ENCODE results near the gene PON2. TPM values are rescaled to one million over a fixed set of nuclear protein-coding genes. Genes with fewer than 3 reads are reported as not detected.

PON2 gene
- total and polyA plus RNA-seq, 8 donors = 10.5 to 48.3 (median 20.9) TPM

DNA sequence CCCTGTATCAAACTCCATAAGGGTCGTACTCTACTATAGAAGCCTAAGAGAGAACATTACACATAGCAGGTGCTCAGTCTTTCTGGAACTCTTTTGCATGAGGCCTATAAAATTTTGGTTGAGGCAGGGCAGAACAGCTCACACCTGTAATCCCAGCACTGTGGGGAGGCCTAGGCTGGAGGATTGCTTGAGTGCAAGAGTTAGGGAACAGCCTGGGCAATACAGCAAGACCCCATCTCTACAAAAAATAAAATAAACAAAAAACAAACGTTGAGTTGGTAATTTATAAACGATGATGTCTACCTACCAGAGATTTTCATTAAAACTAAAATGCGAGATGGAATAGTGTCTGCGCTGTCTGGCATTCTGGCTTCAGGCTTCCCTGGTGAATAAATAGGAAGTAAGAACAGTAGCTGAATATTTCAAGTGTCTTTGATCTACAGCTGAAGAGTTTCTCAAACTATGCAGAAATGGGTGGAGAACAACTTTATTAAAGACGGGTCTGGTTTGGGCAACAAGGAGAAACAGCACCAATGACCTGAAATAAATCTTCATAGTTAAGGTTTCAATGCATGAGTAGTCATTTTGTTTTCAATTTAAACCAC lies 774 bp downstream of the PON2 start:
- FAIRE-seq = no peak
- Histone ChIP-seq H3K36me3 (no peaks in the 10 kb centered on the region), H3K27ac (peak overlapping the region; percentile 70 to 90 (median 88)), H3K27me3 (no peaks in the 10 kb centered on the region), H3K9me3 (no peaks in the 10 kb centered on the region), H3K4me3 (peak overlapping the region; percentile 57 to 69 (median 62)), H3K4me1 (no peaks in the 10 kb centered on the region)
- no peak for TF ChIP-seq CTCF (IDR thresholded peaks at IDR 0.05)
- DNase-seq = no peak
- WGBS, 2 donors = 38 to 51% methylated on average over 6 of the region's 6 CpGs
- peak; percentile 3 to 9 (median 4) for ATAC-seq
- intact Hi-C loops (cut with DNase I) = no loop called here

DNA sequence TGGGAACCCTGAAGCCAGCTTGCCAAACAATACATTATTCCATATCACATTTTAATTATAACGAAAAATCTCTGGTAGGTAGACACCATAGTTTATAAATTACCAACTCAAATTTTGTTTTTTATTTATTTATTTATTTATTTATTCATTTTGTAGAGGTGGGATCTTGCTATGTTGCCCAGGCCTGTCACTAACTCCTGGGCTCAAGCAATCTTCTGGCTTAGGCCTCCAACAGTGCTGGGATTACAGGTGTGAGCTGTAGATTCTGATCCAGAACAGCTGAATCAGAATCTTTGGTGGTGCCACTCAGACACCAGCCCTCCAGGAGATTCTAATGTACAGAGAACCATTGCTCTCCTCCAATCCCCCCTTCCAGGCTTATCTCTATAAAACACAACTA lies 1.7 kb downstream of the PON2 start:
- Histone ChIP-seq H3K27me3 (no peaks in the 10 kb centered on the region), H3K9me3 (no peaks in the 10 kb centered on the region), H3K4me1 (no peaks in the 10 kb centered on the region), H3K4me3 (no peak overlapping the region), H3K27ac (no peak overlapping the region), H3K36me3 (no peaks in the 10 kb centered on the region)
- intact Hi-C loops (cut with DNase I) = no loop called here
- TF ChIP-seq CTCF (IDR thresholded peaks at IDR 0.05) = no peak
- ATAC-seq = no peak
- no peak for FAIRE-seq
- no peak for DNase-seq
- WGBS, 2 donors = 87 to 90% methylated on average over 1 of the region's 1 CpG

- ATAC-seq (no peak), FAIRE-seq (no peak), DNase-seq (no peak)
- intact Hi-C loops (cut with DNase I) = no loop called here
- H3K27me3 ChIP-seq = no peaks in the 10 kb centered on the region
- H3K4me1 ChIP-seq = no peaks in the 10 kb centered on the region
- H3K27ac ChIP-seq = no peak overlapping the region
- WGBS, 2 donors = 85 to 94% methylated on average over 2 of the region's 2 CpGs
- H3K36me3 ChIP-seq = no peaks in the 10 kb centered on the region
- no peak overlapping the region for H3K4me3 ChIP-seq
- no peaks in the 10 kb centered on the region for H3K9me3 ChIP-seq
- TF ChIP-seq CTCF (IDR thresholded peaks at IDR 0.05) = no peak
These were observed 2.2 kb downstream of the PON2 start for GRCh38 chr7:95432606-95433005.

GRCh38 chr7:95430864-95431263 lies 4.0 kb downstream of the PON2 start:
- intact Hi-C loops (cut with DNase I) = no loop called here

More at GRCh38 chr7:95430864-95431263, 4.0 kb downstream of the PON2 start:
- no peak for ATAC-seq
- H3K9me3 ChIP-seq = no peaks in the 10 kb centered on the region
- no peak overlapping the region for H3K27ac ChIP-seq
- no peak for DNase-seq
- FAIRE-seq = no peak
- 94 to 100% methylated on average over 2 of the region's 2 CpGs for WGBS, 2 donors
- no peaks in the 10 kb centered on the region for H3K36me3 ChIP-seq
- TF ChIP-seq CTCF (IDR thresholded peaks at IDR 0.05) = no peak
- no peaks in the 10 kb centered on the region for H3K4me1 ChIP-seq
- no peak overlapping the region for H3K4me3 ChIP-seq
- H3K27me3 ChIP-seq = no peaks in the 10 kb centered on the region

All from pancreas (tissue), 10 donors.